Keratinocyte (primary cell): ENCODE data around the gene APRT. TPM values are rescaled to one million over a fixed set of nuclear protein-coding genes. Genes with fewer than 3 reads are reported as not detected.
A peak's percentile ranks its signal among the peaks of the same experiment; 100 is the strongest.

Experiments used
- DNase-seq: peaks from one replicate; pipeline ENCODE4 v3.0.0-alpha.2; 2011; ENCODE audit warnings: low read depth, missing footprints, low spot score
- FAIRE-seq: peaks from 2 replicates; lab custom pipeline; 2011; peaks lifted over from hg19 to GRCh38; lab: Jason Lieb, UNC
- H2AFZ ChIP-seq: 2 replicates; pipeline ENCODE4 v1.6.0; 2012; ENCODE audit warnings: low read length, control low read depth, inconsistent platforms; ENCODE audit not compliant: control insufficient read depth
- H3K27ac ChIP-seq: 2 replicates; pipeline ENCODE4 v1.5.1; 2011; ENCODE audit warnings: low read length; ENCODE audit not compliant: control insufficient read depth, insufficient read depth
- H3K27me3 ChIP-seq: 3 replicates; pipeline ENCODE4 v1.6.0; 2011; ENCODE audit warnings: low read length; ENCODE audit not compliant: control insufficient read depth, insufficient read depth; ENCODE audit errors: extremely low read depth
- H3K36me3 ChIP-seq, 2 experiments: 2 replicates in 1 of 2; 3 replicates in 1 of 2; pipeline ENCODE4 v1.5.1; 2011; ENCODE audit warnings: low read length in 2 of 2, mild to moderate bottlenecking in 1 of 2; ENCODE audit not compliant: control insufficient read depth in 2 of 2, insufficient read depth in 2 of 2; ENCODE audit errors: extremely low read depth in 1 of 2
- H3K4me1 ChIP-seq: 3 replicates; pipeline ENCODE4 v1.5.1; 2011; ENCODE audit warnings: low read length; ENCODE audit not compliant: control insufficient read depth, insufficient read depth; ENCODE audit errors: extremely low read depth
- H3K4me2 ChIP-seq: 3 replicates; pipeline ENCODE4 v1.6.0; 2011; ENCODE audit warnings: low read depth, low read length; ENCODE audit not compliant: control insufficient read depth, insufficient read depth; ENCODE audit errors: extremely low read depth
- H3K4me3 ChIP-seq, 3 experiments: fragments of 200-600 bp in 1 of 3; sonication (generic) in 1 of 3; 2 replicates in 2 of 3; 3 replicates in 1 of 3; pipeline ENCODE4 v1.5.1; 2011 to 2016; ENCODE audit warnings: low read length in 3 of 3, mild to moderate bottlenecking in 3 of 3, control low read depth in 2 of 3, inconsistent platforms in 1 of 3, low read depth in 1 of 3, mixed read lengths in 1 of 3, mixed run types in 1 of 3, moderate library complexity in 1 of 3; ENCODE audit not compliant: control insufficient read depth in 2 of 3, insufficient read depth in 2 of 3; ENCODE audit errors: extremely low read depth in 1 of 3
- H3K79me2 ChIP-seq: 2 replicates; pipeline ENCODE4 v1.6.0; 2012; ENCODE audit warnings: low read length; ENCODE audit not compliant: control insufficient read depth, insufficient read depth
- H3K9ac ChIP-seq: 3 replicates; pipeline ENCODE4 v1.6.0; 2011; ENCODE audit warnings: low read length; ENCODE audit not compliant: control insufficient read depth, insufficient read depth; ENCODE audit errors: extremely low read depth
- H3K9me1 ChIP-seq: 3 replicates; pipeline ENCODE4 v1.6.0; 2011; ENCODE audit warnings: low read length; ENCODE audit not compliant: control insufficient read depth, insufficient read depth; ENCODE audit errors: extremely low read depth
- H3K9me3 ChIP-seq: 2 replicates; pipeline ENCODE4 v1.5.1; 2012; ENCODE audit warnings: low read depth, low read length; ENCODE audit not compliant: control insufficient read depth
- H4K20me1 ChIP-seq: 3 replicates; pipeline ENCODE4 v1.6.0; 2011; ENCODE audit warnings: low read length; ENCODE audit not compliant: control insufficient read depth, insufficient read depth; ENCODE audit errors: extremely low read depth
- EZH2 ChIP-seq: IDR thresholded peaks from one replicate; pipeline ENCODE4 v1.6.1; 2012; ENCODE audit warnings: inconsistent platforms, mild to moderate bottlenecking, low read length, moderate library complexity
- dilution Hi-C: fragments of 300-500 bp; cut with MboI; formaldehyde crosslinking; loops from one replicate; pipeline ENCODE4 v1.7.0; 2020; ENCODE audit warnings: low sequenced_read_pairs; ENCODE audit not compliant: extremely low pct_ligation_motif_present
- polyA plus RNA-seq, 5 experiments: library from polyadenylated mRNA; depleted of rRNA in 3 of 5; stranded (reverse) in 3 of 5; stranded (forward) in 1 of 5; unstranded in 1 of 5; fragments of >200 nt; gene quantifications; 1 replicate in 1 of 5; 2 replicates in 3 of 5; 3 replicates in 1 of 5; pipeline versions ENCODE4 v1.2.1 to v1.2.3, GENCODE V29; 2011 to 2012; ENCODE audit warnings: missing spikeins in 2 of 5, low read depth in 1 of 5, low replicate concordance in 1 of 5
- TF ChIP-seq, protein P1 (sequence below), 3 experiments: IDR thresholded peaks in 1 of 3; conservative IDR thresholded peaks in 1 of 3; optimal IDR thresholded peaks in 1 of 3; 2 replicates in 2 of 3; 3 replicates in 1 of 3; pipeline versions ENCODE3 to v1.5.1; 2011; ENCODE audit warnings: low read length in 3 of 3, mild to moderate bottlenecking in 3 of 3, moderate library complexity in 2 of 3, control low read depth in 1 of 3, inconsistent platforms in 1 of 3; ENCODE audit not compliant: insufficient read depth in 2 of 3; ENCODE audit errors: extremely low read depth in 1 of 3

Gene APRT
- polyA plus RNA-seq, 1 donor (not counting 4 experiments of a cell fraction or from before 2014, with no cell fraction given): 106 TPM

- Histone ChIP-seq H2AFZ (no peak overlapping the region), H3K27ac (peak overlapping the region; percentile 93), H3K79me2 (peaks cover 83% of the 10 kb centered on the region), H3K36me3 (peaks cover 9 to 14% of the 10 kb centered on the region in 2 experiments), H3K9me3 (no peaks in the 10 kb centered on the region), H3K9ac (peak overlapping the region; percentile 95), H3K4me1 (peaks cover 35% of the 10 kb centered on the region), H3K4me2 (peak overlapping the region; percentile 100), H3K9me1 (no peaks in the 10 kb centered on the region), H3K4me3 (peak overlapping the region in 2 of 3 experiments; percentile 78 to 93), H3K27me3 (no peaks in the 10 kb centered on the region), H4K20me1 (peaks cover 45% of the 10 kb centered on the region)
- TF ChIP-seq EZH2: no peak
- TF ChIP-seq, protein P1, sequence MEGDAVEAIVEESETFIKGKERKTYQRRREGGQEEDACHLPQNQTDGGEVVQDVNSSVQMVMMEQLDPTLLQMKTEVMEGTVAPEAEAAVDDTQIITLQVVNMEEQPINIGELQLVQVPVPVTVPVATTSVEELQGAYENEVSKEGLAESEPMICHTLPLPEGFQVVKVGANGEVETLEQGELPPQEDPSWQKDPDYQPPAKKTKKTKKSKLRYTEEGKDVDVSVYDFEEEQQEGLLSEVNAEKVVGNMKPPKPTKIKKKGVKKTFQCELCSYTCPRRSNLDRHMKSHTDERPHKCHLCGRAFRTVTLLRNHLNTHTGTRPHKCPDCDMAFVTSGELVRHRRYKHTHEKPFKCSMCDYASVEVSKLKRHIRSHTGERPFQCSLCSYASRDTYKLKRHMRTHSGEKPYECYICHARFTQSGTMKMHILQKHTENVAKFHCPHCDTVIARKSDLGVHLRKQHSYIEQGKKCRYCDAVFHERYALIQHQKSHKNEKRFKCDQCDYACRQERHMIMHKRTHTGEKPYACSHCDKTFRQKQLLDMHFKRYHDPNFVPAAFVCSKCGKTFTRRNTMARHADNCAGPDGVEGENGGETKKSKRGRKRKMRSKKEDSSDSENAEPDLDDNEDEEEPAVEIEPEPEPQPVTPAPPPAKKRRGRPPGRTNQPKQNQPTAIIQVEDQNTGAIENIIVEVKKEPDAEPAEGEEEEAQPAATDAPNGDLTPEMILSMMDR (optimal IDR thresholded peaks at IDR 0.05 in 1 of 3, IDR thresholded peaks at IDR 0.05 in 1 of 3, conservative IDR thresholded peaks at IDR 0.05 in 1 of 3; ENCODE audit: extremely low read depth in 1 of 3, insufficient read depth in 2 of 3, low read length in 3 of 3): no peak
- dilution Hi-C loops: no loop called here
- FAIRE-seq: no peak
- no peak for DNase-seq
Observed at GRCh38 chr16:88781140-88782077, 30.3 kb downstream of the APRT start.

- no peaks in the 10 kb centered on the region for H3K27me3 ChIP-seq
- H3K9ac ChIP-seq: peak overlapping the region; percentile 3
- no peak overlapping the region for H2AFZ ChIP-seq
- peaks cover 47% of the 10 kb centered on the region for H4K20me1 ChIP-seq
- peak overlapping the region in 2 of 3 experiments; percentile 1 to 25 for H3K4me3 ChIP-seq
- H3K4me2 ChIP-seq: peak overlapping the region; percentile 100
- no peaks in the 10 kb centered on the region for H3K9me1 ChIP-seq
- dilution Hi-C loops: no loop called here
- peaks cover 35% of the 10 kb centered on the region for H3K4me1 ChIP-seq
- TF ChIP-seq, protein P1 (optimal IDR thresholded peaks at IDR 0.05 in 1 of 3, IDR thresholded peaks at IDR 0.05 in 1 of 3, conservative IDR thresholded peaks at IDR 0.05 in 1 of 3; ENCODE audit: extremely low read depth in 1 of 3, insufficient read depth in 2 of 3, low read length in 3 of 3): no peak
- TF ChIP-seq EZH2: no peak
- DNase-seq: no peak
- no peak overlapping the region for H3K27ac ChIP-seq
- H3K79me2 ChIP-seq: peaks cover 92% of the 10 kb centered on the region
- no peak for FAIRE-seq
- peaks cover 9 to 14% of the 10 kb centered on the region in 2 experiments for H3K36me3 ChIP-seq
- H3K9me3 ChIP-seq: no peaks in the 10 kb centered on the region
Observed at GRCh38 chr16:88780142-88781062, 31.3 kb downstream of the APRT start.
